Measurements from ENCODE around the gene KIF2A. TPM values are rescaled to one million over a fixed set of nuclear protein-coding genes. Genes with fewer than 3 reads are reported as not detected.

The KIF2A gene
- total and polyA plus RNA-seq, 9 of the 15 experiments (the other 6 are each of a cell fraction or from before 2014, with no cell fraction given) = 42.6 to 126 (median 77.6) TPM

GRCh38 chr5:62316176-62316502 is 10.1 kb downstream of the KIF2A start (continued):
- TF ChIP-seq CREBBP (IDR thresholded peaks at IDR 0.05; ENCODE audit: low read depth, low read length) (no peak), MGA (IDR thresholded peaks at IDR 0.05) (no peak)
